Measurements from ENCODE around the gene THADA. TPM values are rescaled to one million over a fixed set of nuclear protein-coding genes. Genes with fewer than 3 reads are reported as not detected.
"Not testable (repeated sequence)": the region's sequence is repeated elsewhere in the genome, so short reads cannot be mapped to it uniquely, and the experiment has no call there.

Gene THADA
- polyA plus RNA-seq, 3 donors, result 31.0 to 43.5 (median 34.5) TPM

DNA sequence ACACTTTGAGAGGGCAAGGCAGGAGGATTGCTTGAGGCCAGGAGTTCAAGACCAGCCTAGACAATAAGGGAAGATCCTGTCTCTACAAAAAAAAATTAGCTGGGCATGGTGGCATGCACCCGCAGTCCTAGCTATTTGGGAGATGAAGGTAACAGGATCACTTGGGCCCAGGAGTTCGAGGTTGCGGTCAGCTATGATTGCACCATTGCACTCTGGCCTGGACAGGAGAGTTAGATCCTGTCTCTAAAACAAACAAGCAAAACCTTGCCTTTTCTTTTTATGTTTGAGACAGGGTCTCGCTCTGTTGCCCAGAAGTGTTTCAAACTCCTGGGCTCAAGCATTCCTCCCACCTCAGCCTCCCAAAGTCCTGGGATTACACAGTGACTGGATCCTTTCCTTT lies 14.5 kb upstream of the THADA start:
- DNase-seq (ENCODE audit: extremely low read depth in 1 of 11, low read depth in 9 of 11, low spot score in 4 of 11), result no peak

DNA sequence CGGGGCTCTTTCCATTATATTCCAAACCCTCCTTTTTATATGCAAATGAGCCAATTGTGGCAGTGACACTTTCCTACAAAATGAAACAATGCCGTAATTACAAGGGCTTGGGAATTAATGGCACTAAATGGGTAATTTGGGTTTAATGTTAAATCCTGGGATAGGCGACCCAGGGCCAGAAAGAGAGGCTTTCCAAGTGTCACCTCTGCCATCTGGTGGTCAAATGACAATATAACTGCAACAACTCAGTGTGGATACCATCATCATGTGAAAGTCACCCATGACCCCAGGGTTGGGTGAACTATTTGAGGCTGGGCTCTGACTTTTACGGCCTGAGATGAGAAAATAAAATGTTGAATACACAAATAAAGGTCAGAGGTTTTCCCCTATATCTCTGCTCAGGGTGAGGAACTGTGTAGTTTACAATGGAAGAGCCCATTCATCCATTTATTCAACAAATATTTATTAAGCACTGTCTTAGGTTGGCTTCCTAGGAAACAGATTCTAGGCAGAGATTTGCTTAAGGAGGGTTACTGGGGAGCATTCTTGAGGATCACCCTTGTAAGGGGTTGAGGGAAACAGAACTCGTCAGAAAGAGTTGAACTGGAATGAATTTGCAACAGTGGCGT lies 13.6 kb upstream of the THADA start:
- DNase-seq (ENCODE audit: extremely low read depth in 1 of 11, low read depth in 9 of 11, low spot score in 4 of 11), result peak in 6 of 11 donors; percentile 28 to 62 (median 50)

DNA sequence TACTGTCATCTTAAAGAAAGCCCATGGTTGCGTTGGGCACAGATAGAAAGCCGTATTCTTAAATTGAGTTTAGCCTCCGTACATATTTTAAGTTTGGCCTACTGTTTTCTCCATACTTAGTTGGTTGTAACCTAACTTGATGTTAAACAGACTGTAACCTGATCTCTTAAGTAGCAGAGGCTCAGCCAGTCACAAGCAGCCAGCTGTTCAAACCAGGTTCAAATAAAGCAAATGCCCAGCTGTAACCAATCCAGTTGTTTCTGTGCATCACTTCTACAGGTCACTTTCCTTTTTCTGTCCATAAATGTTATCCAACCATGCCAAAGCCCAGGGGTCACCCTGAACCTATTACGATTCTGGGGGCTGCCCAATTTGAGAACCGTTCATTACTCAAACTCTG lies 10.0 kb upstream of the THADA start:
- DNase-seq (ENCODE audit: extremely low read depth in 1 of 11, low read depth in 9 of 11, low spot score in 4 of 11), result no peak

DNA sequence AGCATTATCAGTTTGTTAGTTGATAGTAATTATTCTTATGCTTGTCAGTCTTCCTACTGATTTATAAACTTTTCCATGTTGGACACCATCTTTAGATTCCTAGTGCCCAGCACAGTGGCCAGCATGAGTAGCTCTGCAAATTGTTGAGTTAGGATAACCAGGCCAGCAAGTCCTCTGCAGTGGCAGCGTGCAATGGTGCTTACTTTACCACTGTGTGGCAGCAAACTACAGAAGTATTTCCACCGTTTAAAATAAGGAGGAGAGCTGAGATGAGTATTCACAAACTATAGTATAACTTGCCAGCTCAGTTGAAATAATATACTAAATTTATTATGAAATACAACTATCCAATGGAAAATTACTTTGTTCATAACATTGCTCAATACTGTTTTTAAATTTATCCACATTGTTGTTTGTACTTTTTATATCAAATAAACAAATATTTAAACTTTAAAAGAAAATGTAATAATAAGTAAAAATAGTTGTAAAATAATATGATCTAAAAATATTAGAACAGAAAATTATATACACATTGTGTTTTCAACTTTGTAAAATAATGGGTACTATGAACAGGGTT lies 9.3 kb upstream of the THADA start:
- peak in 2 of 11 donors; percentile 32 to 38 for DNase-seq (ENCODE audit: extremely low read depth in 1 of 11, low read depth in 9 of 11, low spot score in 4 of 11)

DNA sequence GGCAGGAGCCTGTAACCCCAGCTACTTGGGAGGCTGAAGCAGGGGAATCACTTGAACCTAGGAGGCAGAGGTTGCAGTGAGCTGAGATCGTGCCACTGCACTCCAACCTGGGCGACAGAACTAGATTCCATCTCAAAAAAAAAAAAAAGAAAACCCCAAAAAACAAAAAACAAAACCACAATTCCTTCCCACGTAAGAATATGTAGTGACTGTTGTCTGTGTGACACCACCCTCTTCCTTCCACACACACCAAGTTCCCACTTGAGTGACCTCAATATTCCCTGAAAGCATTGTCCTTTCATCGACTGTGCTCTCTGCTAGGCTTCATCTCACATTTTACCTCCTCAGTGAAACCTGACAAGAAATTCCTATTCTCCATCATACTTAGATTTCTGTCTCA lies 8.8 kb upstream of the THADA start:
- no peak for DNase-seq (ENCODE audit: extremely low read depth in 1 of 11, low read depth in 9 of 11, low spot score in 4 of 11)

DNA sequence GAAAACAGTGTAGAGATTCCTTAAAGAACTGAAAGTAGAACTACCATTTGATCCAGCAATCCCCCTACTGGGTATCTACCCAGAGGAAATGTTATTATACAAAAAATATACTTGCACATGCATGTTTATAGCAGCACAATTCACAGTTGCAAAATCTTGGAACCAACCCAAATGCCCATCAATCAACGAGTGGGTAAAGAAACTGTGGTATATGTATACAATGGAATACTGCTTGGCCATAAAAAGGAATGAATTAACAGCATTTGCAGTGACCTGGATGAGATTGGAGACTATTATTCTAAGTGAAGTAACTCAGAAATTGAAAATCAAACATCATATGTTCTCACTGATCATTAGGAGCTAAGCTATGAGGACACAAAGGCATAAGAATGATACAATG lies 4.8 kb upstream of the THADA start:
- DNase-seq (ENCODE audit: extremely low read depth in 1 of 11, low read depth in 9 of 11, low spot score in 4 of 11), result not testable (repeated sequence)

DNA sequence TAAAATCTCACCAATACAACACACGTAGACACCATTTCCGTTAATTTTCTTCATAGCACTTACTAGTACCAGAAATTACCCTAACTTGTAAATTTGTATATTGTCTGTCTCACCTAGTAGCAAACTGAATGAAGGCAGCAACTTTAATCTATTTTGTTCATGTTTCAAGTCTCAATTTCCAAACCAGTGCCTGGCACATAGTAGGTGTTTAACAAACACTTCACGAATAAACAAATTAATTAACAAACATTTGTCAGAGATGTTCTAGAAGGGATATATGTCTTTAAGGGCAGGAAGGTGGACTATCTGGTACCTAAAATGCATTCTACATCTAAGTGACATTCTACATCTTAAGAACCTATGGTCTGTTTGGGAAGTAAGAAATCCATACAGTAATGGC lies 963 bp downstream of the THADA start:
- DNase-seq (ENCODE audit: extremely low read depth in 1 of 11, low read depth in 9 of 11, low spot score in 4 of 11), result no peak

DNA sequence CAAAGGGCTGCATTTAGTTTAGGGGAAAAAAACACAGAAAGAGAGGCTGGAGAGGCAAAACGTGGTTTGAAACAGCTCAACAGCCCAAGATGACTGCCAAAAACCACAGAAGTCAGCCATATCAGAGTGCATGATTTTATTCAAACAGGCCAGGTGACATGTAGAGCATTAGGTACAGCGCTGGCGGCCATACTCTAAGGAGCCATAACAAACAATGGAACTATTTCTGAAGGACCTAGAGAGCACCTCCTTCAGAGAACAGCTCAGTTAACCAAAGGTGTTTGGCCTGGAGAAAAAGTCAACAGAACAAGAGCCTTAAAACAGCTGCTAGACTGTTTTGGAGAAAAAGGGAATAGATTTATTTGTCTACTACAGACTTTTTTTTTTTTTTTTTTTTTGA lies 2.6 kb downstream of the THADA start:
- no peak for DNase-seq (ENCODE audit: extremely low read depth in 1 of 11, low read depth in 9 of 11, low spot score in 4 of 11)

DNA sequence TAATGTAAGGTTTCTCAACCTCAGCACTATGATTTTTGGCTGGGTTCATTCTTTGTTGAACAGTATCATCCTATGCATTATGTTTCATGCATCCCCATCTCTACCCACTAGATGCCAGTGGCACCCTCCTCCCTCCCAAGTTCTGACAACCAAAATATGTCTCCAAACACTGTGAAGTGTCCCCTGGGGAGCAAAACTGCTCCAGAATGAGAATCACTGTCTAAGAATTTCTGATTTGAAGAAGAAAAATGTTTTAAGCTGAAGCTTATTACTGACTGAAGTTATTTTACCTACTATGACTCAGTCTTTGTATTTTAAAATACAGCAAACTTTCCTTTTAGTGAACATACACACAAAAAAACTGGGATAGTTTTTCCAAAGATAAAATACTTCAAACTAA lies 3.4 kb downstream of the THADA start:
- no peak for DNase-seq (ENCODE audit: extremely low read depth in 1 of 11, low read depth in 9 of 11, low spot score in 4 of 11)

DNA sequence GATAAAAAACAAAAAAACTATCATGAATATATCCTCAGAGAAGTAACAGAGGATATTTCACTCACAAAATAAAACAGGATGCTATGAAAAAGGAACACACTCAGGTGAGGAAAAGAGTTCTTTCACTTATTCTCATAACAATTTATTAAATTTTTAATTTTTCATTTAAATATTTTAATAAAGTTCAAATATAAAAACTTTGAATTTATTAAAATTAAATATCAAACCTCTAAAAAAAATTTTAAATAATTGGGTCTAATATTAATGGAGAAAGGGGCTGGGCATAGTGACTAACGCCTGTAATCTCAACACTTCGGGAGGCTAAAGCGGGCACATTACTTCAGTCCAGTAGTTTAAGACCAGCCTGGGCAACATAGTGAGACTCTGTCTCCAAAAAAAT lies 10.1 kb downstream of the THADA start:
- DNase-seq (ENCODE audit: extremely low read depth in 1 of 11, low read depth in 9 of 11, low spot score in 4 of 11), result no peak

DNA sequence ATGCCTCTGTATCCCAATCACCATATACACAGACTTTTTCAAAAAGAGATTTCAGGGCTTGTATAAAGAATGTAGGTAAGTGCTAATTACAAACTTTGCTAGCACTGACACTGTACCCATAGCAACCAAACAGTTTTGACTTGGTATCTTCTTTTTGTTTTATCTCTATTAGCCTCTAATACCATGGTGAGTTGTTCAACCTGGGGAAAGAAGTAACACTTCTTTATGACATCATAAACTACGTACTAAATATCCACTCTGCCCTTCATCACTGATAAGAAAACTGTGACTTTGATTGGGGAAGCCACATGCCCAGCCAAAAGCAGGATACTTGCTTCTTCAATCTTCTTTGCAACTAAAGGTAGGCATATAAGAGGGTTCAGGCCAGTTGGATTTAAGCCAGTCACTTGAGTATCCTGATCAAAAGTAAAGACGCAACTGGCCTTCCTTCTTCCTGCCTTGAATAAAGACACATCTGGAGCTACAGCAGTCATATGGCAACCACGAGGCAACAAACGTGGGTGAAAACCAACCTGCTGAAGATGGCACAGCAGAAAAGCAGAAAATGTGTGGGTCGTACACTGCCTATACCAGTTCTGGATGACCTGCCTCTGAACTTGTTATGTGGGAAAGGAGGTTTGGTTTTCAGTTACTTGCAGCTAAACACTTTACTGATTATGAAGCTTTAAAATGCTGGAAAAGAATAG lies 16.4 kb downstream of the THADA start:
- DNase-seq (ENCODE audit: extremely low read depth in 1 of 11, low read depth in 9 of 11, low spot score in 4 of 11), result no peak

DNA sequence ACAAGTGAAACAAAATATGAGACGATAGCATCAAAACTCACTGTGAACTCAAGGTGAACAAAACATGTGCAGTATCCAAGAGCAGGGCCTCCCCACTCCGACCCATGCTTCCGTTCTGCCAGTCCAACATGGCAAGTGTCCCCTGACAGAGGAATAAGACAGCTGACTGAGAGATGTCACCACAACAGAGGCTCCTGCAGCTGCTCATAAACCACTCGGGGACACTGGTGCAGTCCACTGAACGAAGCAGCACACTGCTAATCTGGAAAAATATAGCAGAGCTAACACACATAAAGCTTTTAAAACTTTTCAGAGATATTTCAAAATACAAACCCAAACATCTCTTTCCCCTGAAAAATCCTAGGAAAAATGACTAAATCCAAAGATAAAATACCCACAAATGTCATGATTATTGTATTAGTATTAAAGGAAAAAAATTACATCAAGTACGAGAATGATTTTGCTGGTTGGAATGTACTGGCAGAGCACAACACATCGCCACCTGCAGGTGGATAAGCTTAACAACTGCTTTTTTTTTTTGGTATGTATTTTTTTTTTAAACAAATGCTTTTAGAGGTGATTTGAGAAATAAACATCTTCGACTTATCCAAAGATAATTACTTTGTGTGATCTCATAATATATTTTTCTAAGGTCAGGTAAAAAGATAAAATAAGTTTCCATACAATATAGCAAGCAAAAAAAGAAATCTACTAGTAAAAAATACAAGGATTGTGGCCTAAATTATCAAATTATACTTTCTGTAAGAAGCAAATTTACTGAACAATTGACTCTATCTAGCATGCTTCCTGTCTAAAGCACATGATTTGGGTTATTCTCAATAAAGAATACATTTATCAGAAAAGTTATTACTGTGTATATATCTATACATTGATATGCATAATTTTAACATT lies 18.6 kb downstream of the THADA start:
- peak in 9 of 11 donors; percentile 8 to 47 (median 32) for DNase-seq (ENCODE audit: extremely low read depth in 1 of 11, low read depth in 9 of 11, low spot score in 4 of 11)

DNA sequence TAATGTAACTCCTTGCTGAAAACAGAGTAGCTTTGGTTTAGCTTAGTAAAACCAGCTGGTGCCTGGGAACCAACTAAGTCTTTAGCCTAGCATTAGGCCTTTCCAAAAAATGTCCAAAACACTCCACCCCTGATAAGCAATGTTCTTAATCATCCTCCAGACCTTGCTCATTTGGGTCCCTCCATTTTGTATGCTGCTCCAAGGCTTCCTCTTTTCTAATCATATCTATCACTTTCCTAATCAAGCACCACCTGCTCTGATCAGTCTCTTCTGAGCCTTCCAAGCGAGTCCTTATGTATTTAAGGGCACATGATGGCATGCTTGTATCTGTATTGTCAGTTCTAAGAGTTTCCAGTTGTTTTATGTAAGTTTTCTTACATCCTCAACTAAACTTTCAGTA lies 23.6 kb downstream of the THADA start:
- DNase-seq (ENCODE audit: extremely low read depth in 1 of 11, low read depth in 9 of 11, low spot score in 4 of 11), result no peak

DNA sequence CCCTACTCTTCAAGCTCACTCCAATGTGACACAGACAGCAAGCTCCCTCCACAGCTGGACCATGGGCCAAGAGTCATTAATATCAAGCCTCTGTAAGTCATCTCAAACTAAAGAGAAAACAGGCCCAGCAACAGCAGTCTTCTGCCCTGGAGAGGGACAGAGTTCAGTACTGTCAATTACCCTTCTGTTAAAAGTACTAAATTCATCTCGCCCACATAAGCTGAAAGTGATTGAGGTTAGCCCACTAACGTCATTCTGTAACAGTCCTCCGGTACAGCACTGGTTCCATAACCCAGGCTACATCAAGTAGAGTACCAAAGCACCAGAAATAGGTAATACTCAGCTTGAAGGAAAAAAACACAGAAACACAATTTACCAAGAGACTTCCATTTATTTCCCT lies 25.9 kb downstream of the THADA start:
- no peak for DNase-seq (ENCODE audit: extremely low read depth in 1 of 11, low read depth in 9 of 11, low spot score in 4 of 11)

DNA sequence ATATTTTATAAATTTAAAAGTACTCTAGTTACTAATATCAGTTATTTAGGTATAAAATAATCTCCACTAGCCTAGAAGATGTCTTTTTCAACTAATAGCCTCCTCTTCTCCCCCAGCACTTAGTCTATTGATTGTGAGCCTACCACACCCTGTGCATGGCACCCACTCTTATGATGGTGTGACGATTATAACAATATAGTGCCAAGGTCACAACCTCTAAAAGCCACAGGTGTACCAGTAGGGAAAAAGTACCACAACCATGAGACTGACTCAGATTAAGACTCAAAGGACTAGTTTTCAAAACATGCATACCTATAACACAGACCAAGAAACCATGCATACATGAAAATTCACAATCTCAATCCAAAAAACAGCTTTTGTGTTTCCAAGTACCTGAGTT lies 27.6 kb downstream of the THADA start:
- no peak for DNase-seq (ENCODE audit: extremely low read depth in 1 of 11, low read depth in 9 of 11, low spot score in 4 of 11)

DNA sequence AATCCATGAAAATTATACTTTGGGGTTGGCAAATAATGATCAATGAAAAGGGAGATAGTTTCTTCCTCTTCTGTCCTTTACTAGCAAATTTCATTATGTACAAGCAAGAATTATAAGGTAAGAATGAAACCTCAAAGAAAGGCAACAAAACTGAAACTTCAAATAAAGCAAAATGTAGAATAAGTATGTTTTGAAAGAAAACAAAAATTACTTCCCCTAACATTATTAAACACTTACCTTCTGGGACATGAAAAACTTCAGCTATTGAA lies 29.4 kb downstream of the THADA start:
- DNase-seq (ENCODE audit: extremely low read depth in 1 of 11, low read depth in 9 of 11, low spot score in 4 of 11), result no peak

DNA sequence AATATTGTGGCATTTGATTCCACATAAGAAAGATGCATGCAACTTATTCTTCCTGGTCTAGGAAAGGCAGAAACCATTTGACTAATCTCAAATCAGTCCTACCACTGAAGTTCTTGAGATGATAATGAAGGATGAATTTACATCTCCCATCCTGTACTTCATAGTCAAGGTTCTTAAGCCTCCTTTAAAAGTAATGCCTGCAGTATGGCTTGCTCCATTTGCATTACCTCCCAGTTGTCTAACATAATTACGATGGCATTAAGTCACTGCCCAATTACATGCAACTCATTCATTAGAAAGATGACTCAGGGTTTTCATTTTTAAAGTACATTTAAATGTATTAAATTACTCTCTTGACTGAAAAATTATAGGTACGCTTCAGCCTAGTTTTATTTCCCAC lies 32.2 kb downstream of the THADA start:
- no peak for DNase-seq (ENCODE audit: extremely low read depth in 1 of 11, low read depth in 9 of 11, low spot score in 4 of 11)

DNA sequence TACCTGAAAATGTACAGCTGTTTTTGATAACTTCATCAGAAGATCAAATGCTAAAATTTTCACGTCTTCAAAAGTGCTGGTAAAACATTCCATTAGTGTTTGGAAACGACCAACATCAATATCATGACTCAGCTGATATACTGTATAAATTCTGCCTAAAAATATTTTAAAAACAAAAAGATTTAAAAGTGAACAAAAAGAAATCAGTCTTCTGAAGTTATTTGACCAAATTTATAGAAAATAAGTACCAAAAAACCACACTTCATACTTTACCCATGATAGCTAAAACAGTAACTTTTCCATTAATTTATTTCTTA lies 35.6 kb downstream of the THADA start:
- DNase-seq (ENCODE audit: extremely low read depth in 1 of 11, low read depth in 9 of 11, low spot score in 4 of 11), result no peak

DNA sequence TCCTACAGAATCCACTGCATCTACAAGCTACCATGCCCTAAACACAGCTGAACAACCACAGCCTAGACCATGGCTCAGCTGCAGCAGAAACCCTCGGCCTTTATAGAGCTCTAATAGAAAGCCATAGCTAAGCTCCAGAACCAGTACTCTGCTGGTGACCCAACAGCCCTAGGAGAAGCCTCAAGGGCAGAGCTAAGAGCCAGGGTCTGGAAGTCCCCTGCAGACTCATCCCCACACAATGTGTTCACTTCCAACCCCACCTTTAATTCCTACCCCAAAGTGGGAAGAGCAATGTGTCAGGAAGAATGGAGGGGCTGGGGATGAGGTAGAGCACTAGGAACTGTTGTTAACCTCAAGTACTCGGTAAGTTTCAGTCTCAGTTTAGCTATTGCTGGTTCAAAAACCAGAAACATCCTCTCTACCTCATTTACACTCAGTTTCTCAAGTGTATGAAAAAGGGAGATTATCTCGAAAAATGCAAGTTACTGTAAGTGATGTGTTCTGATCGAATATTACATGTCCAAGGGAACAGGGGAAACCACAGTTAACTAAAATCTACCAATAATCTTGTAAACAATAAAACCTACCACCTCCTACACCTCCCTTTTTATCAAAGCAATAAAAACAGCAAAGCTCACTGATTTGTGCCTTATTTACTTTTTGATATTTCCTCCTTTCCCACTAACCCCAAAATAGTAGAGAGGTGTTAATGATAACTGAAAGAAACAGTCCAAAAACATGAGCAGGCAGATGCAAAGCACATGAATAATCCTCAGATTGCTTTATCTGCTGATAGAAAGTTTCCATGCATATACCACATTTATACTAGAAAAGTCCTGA lies 36.2 kb downstream of the THADA start:
- DNase-seq (ENCODE audit: extremely low read depth in 1 of 11, low read depth in 9 of 11, low spot score in 4 of 11), result no peak

Data from renal cortex interstitium (tissue), 11 donors.